Neuronal stem cell (in vitro differentiated cells): ENCODE measurements around the gene ZNF629.

Experiments
- DNase-seq: peaks from one replicate; pipeline ENCODE4 v3.0.0-alpha.2; 2013; ENCODE audit warnings: low spot score
- H2AFZ ChIP-seq: one replicate; pipeline ENCODE4 v1.6.1; 2013; ENCODE audit warnings: mild to moderate bottlenecking, low read length, inconsistent platforms
- H2AK5ac ChIP-seq: 2 replicates; pipeline ENCODE4 v1.6.1; 2013; ENCODE audit warnings: low read depth, mild to moderate bottlenecking, inconsistent platforms, low read length, moderate library complexity, mixed read lengths
- H2BK120ac ChIP-seq: 2 replicates; pipeline ENCODE4 v1.6.1; 2013; ENCODE audit warnings: low read depth, mild to moderate bottlenecking, inconsistent platforms, low read length, moderate library complexity, mixed read lengths
- H2BK12ac ChIP-seq: one replicate; pipeline ENCODE4 v1.6.1; 2013; ENCODE audit warnings: low read length, inconsistent platforms
- H2BK15ac ChIP-seq: 2 replicates; pipeline ENCODE4 v1.6.1; 2013; ENCODE audit warnings: mild to moderate bottlenecking, low read length, inconsistent platforms, mixed read lengths
- H2BK5ac ChIP-seq: one replicate; pipeline ENCODE4 v1.6.1; 2013; ENCODE audit warnings: inconsistent platforms, mild to moderate bottlenecking, low read length, moderate library complexity
- H3K14ac ChIP-seq: one replicate; pipeline ENCODE4 v1.6.1; 2013; ENCODE audit warnings: low read length, inconsistent platforms
- H3K18ac ChIP-seq: 2 replicates; pipeline ENCODE4 v1.6.1; 2013; ENCODE audit warnings: low read length, inconsistent platforms
- H3K23ac ChIP-seq: 2 replicates; pipeline ENCODE4 v1.6.1; 2013; ENCODE audit warnings: low read depth, mild to moderate bottlenecking, mixed read lengths, low read length, inconsistent platforms; ENCODE audit not compliant: poor library complexity
- H3K27ac ChIP-seq: replicated peaks from 3 replicates; pipeline ENCODE4 v1.5.1; 2013; ENCODE audit warnings: low read length, inconsistent platforms
- H3K27me3 ChIP-seq, 3 experiments: 2 replicates each; pipeline ENCODE4 v1.6.1; 2013; ENCODE audit warnings: low read length in 3 of 3, mild to moderate bottlenecking in 2 of 3, inconsistent platforms in 1 of 3, low read depth in 1 of 3, mixed read lengths in 1 of 3, moderate library complexity in 1 of 3; ENCODE audit not compliant: control insufficient read depth in 3 of 3, insufficient read depth in 3 of 3
- H3K36me3 ChIP-seq, 2 donors: replicated peaks in 1 of 2; 2 replicates each; pipeline ENCODE4 v1.6.1; 2013; ENCODE audit warnings: low read length in 2 of 2; ENCODE audit not compliant: control insufficient read depth in 2 of 2, insufficient read depth in 2 of 2
- H3K4ac ChIP-seq: 2 replicates; pipeline ENCODE4 v1.6.1; 2013; ENCODE audit warnings: inconsistent platforms, mild to moderate bottlenecking, low read length, moderate library complexity
- H3K4me1 ChIP-seq, 2 donors: 1 replicate in 1 of 2; 2 replicates in 1 of 2; pipeline ENCODE4 v1.6.1; 2013; ENCODE audit warnings: low read length in 2 of 2, low read depth in 1 of 2; ENCODE audit not compliant: control insufficient read depth in 2 of 2, insufficient read depth in 1 of 2
- H3K4me2 ChIP-seq: one replicate; pipeline ENCODE4 v1.6.1; 2013; ENCODE audit warnings: mild to moderate bottlenecking, low read length, inconsistent platforms; ENCODE audit not compliant: insufficient read depth, poor library complexity, severe bottlenecking
- H3K4me3 ChIP-seq, 2 donors: 2 replicates each; pipeline ENCODE4 v1.5.1; 2013; ENCODE audit warnings: low read length in 2 of 2, mild to moderate bottlenecking in 2 of 2, inconsistent platforms in 1 of 2, moderate library complexity in 1 of 2
- H3K79me1 ChIP-seq: one replicate; pipeline ENCODE4 v1.6.1; 2013; ENCODE audit warnings: low read depth, mild to moderate bottlenecking, inconsistent platforms, low read length, moderate library complexity
- H3K9ac ChIP-seq: one replicate; pipeline ENCODE4 v1.6.1; 2013; ENCODE audit warnings: mild to moderate bottlenecking, low read depth, low read length, inconsistent platforms; ENCODE audit not compliant: poor library complexity
- H3K9me3 ChIP-seq, 2 donors: replicated peaks in 1 of 2; 2 replicates each; pipeline versions ENCODE3 to v1.6.1; 2013; ENCODE audit warnings: low read length in 2 of 2, mild to moderate bottlenecking in 2 of 2, inconsistent platforms in 1 of 2, low read depth in 1 of 2, mixed read lengths in 1 of 2, moderate library complexity in 1 of 2; ENCODE audit not compliant: control insufficient read depth in 2 of 2, insufficient read depth in 1 of 2
- H4K8ac ChIP-seq: one replicate; pipeline ENCODE4 v1.6.1; 2013; ENCODE audit warnings: low read depth, mild to moderate bottlenecking, inconsistent platforms, low read length, moderate library complexity
- H4K91ac ChIP-seq: one replicate; pipeline ENCODE4 v1.6.1; 2013; ENCODE audit warnings: low read length, low read depth, mild to moderate bottlenecking, inconsistent platforms; ENCODE audit not compliant: poor library complexity
- WGBS, 2 donors: extraction: QIAGEN DNeasy Blood & Tissue Kit; methylation state at CpG; one replicate each; pipeline ENCODE4 v1.1.7; 2013; ENCODE audit warnings: missing lambda C conversion rate in 2 of 2, mixed read lengths in 1 of 2; ENCODE audit not compliant: insufficient read length in 2 of 2, insufficient replicate concordance in 1 of 2; ENCODE audit errors: extremely low coverage in 2 of 2; 5-methylcytosine and 5-hydroxymethylcytosine counted together

ZNF629 gene

GRCh38 chr16:30737794-30738648, 49.0 kb downstream of the ZNF629 start:
- no peak overlapping the region for H2BK5ac ChIP-seq
- no peak overlapping the region for H3K27ac ChIP-seq
- no peak overlapping the region for H3K4me3 ChIP-seq
- H3K36me3 ChIP-seq, result peaks cover 50 to 91% of the 10 kb centered on the region in 2 donors
- no peak overlapping the region for H3K9ac ChIP-seq
- no peak overlapping the region for H3K4me2 ChIP-seq
- H2BK15ac ChIP-seq, result no peak overlapping the region
- H3K4me1 ChIP-seq, result no peaks in the 10 kb centered on the region
- no peak for DNase-seq
- no peak overlapping the region for H4K8ac ChIP-seq
- whole genome bisulfite sequencing, 2 donors, result no CpG with 5 or more reads among the region's 25 CpGs
- H3K4ac ChIP-seq, result no peak overlapping the region
- no peak overlapping the region for H2AFZ ChIP-seq
- no peaks in the 10 kb centered on the region for H3K9me3 ChIP-seq
- no peak overlapping the region for H3K18ac ChIP-seq
- no peaks in the 10 kb centered on the region for H3K27me3 ChIP-seq
- H3K23ac ChIP-seq, result no peak overlapping the region
- H2AK5ac ChIP-seq, result no peak overlapping the region
- no peak overlapping the region for H3K14ac ChIP-seq
- no peak overlapping the region for H2BK120ac ChIP-seq
- H2BK12ac ChIP-seq, result no peak overlapping the region
- no peak overlapping the region for H4K91ac ChIP-seq
- peaks cover 8% of the 10 kb centered on the region for H3K79me1 ChIP-seq

- Histone ChIP-seq H2BK120ac (no peak overlapping the region), H3K4me3 (no peak overlapping the region), H3K79me1 (peaks cover 8% of the 10 kb centered on the region), H3K23ac (no peak overlapping the region), H2AK5ac (no peak overlapping the region), H3K36me3 (peaks cover 53 to 95% of the 10 kb centered on the region in 2 donors), H3K4me1 (no peaks in the 10 kb centered on the region), H3K18ac (no peak overlapping the region), H2AFZ (no peak overlapping the region), H3K4me2 (no peak overlapping the region), H3K9ac (no peak overlapping the region), H2BK5ac (no peak overlapping the region), H2BK15ac (no peak overlapping the region), H3K14ac (no peak overlapping the region), H3K27me3 (no peaks in the 10 kb centered on the region), H3K4ac (no peak overlapping the region), H3K9me3 (no peaks in the 10 kb centered on the region), H4K91ac (no peak overlapping the region), H3K27ac (no peak overlapping the region), H4K8ac (no peak overlapping the region), H2BK12ac (no peak overlapping the region)
- no CpG with 5 or more reads among the region's 17 CpGs for WGBS, 2 donors
- DNase-seq, result no peak
These were observed 49.8 kb downstream of the ZNF629 start for GRCh38 chr16:30736995-30737793.

- H3K23ac ChIP-seq, result no peak overlapping the region
- no peak overlapping the region for H3K14ac ChIP-seq
- H3K27me3 ChIP-seq, result no peaks in the 10 kb centered on the region
- no peaks in the 10 kb centered on the region for H3K79me1 ChIP-seq
- no peak overlapping the region for H4K8ac ChIP-seq
- WGBS, 2 donors, result no CpG with 5 or more reads among the region's 3 CpGs
- no peak overlapping the region for H4K91ac ChIP-seq
- H2AK5ac ChIP-seq, result no peak overlapping the region
- no peaks in the 10 kb centered on the region for H3K9me3 ChIP-seq
- H2BK5ac ChIP-seq, result no peak overlapping the region
- no peak overlapping the region for H3K4ac ChIP-seq
- no peak overlapping the region for H2AFZ ChIP-seq
- H2BK12ac ChIP-seq, result no peak overlapping the region
- H3K4me2 ChIP-seq, result no peak overlapping the region
- H3K18ac ChIP-seq, result no peak overlapping the region
- H3K36me3 ChIP-seq, result peaks cover 42 to 92% of the 10 kb centered on the region in 2 donors
- no peak overlapping the region for H2BK15ac ChIP-seq
- no peaks in the 10 kb centered on the region for H3K4me1 ChIP-seq
- DNase-seq, result no peak
- no peak overlapping the region for H3K27ac ChIP-seq
- no peak overlapping the region for H3K4me3 ChIP-seq
- no peak overlapping the region for H2BK120ac ChIP-seq
- no peak overlapping the region for H3K9ac ChIP-seq
These were observed 55.6 kb downstream of the ZNF629 start for GRCh38 chr16:30731411-30731810.
